ENCODE measurements around the gene NHSL1.

NHSL1 gene

GRCh38 chr6:138421089-138421488 lies 78.2 kb downstream of the NHSL1 start:
- H3K4me3 ChIP-seq (replicated peaks; ENCODE audit: low read depth, low read length): no peak overlapping the region
- no peak for DNase-seq (ENCODE audit: extremely low read depth, low read depth)
- TF ChIP-seq, protein P1, sequence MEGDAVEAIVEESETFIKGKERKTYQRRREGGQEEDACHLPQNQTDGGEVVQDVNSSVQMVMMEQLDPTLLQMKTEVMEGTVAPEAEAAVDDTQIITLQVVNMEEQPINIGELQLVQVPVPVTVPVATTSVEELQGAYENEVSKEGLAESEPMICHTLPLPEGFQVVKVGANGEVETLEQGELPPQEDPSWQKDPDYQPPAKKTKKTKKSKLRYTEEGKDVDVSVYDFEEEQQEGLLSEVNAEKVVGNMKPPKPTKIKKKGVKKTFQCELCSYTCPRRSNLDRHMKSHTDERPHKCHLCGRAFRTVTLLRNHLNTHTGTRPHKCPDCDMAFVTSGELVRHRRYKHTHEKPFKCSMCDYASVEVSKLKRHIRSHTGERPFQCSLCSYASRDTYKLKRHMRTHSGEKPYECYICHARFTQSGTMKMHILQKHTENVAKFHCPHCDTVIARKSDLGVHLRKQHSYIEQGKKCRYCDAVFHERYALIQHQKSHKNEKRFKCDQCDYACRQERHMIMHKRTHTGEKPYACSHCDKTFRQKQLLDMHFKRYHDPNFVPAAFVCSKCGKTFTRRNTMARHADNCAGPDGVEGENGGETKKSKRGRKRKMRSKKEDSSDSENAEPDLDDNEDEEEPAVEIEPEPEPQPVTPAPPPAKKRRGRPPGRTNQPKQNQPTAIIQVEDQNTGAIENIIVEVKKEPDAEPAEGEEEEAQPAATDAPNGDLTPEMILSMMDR (IDR thresholded peaks at IDR 0.05; ENCODE audit: low read depth, low read length, missing control alignments): no peak

- TF ChIP-seq, protein P1 (IDR thresholded peaks at IDR 0.05; ENCODE audit: low read depth, low read length, missing control alignments): no peak
- DNase-seq (ENCODE audit: extremely low read depth, low read depth): no peak
Observed at GRCh38 chr6:138420356-138420755, 78.9 kb downstream of the NHSL1 start.

GRCh38 chr6:138419766-138420165 lies 79.5 kb downstream of the NHSL1 start:
- no peak for DNase-seq (ENCODE audit: extremely low read depth, low read depth)
- TF ChIP-seq, protein P1 (IDR thresholded peaks at IDR 0.05; ENCODE audit: low read depth, low read length, missing control alignments): no peak
- no peak overlapping the region for H3K4me3 ChIP-seq (replicated peaks; ENCODE audit: low read depth, low read length)

More at GRCh38 chr6:138420356-138420755, 78.9 kb downstream of the NHSL1 start:
- no peak overlapping the region for H3K4me3 ChIP-seq (replicated peaks; ENCODE audit: low read depth, low read length)

- TF ChIP-seq, protein P1 (IDR thresholded peaks at IDR 0.05; ENCODE audit: low read depth, low read length, missing control alignments): no peak
- no peak for DNase-seq (ENCODE audit: extremely low read depth, low read depth)
- H3K4me3 ChIP-seq (replicated peaks; ENCODE audit: low read depth, low read length): no peak overlapping the region
Observed at GRCh38 chr6:138418118-138418742, 81.1 kb downstream of the NHSL1 start.

DNA sequence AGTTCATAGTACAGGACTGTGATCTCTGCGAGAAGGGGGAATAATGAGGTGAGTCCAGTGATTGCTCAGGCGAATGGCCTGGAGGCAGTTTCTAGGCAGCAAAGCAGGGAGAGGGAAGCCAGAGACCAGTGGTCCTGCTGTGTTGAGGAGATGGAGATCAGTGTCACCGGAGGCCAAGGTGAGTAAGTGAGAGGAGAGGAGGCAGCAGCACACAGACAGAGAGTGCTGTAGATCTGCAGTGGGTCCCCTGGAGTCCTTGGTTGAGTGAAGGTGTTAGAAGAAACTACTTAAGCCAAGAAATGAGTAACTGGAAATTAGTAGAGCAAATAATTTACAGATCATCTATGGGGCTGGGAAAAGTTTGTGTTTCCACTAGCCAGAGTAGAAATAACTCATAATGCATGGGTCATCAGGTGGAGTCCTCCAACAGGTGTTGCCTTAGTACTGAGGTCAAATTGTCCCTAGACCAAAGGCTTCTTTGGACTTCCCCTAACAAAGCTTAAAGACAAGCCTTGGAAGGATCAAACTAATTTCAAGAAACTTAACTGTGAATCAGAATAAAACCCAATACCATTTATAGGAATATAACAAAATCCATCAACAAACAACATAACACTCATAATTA lies 81.7 kb downstream of the NHSL1 start:
- TF ChIP-seq, protein P1 (IDR thresholded peaks at IDR 0.05; ENCODE audit: low read depth, low read length, missing control alignments): no peak
- no peak overlapping the region for H3K4me3 ChIP-seq (replicated peaks; ENCODE audit: low read depth, low read length)
- no peak for DNase-seq (ENCODE audit: extremely low read depth, low read depth)

DNA sequence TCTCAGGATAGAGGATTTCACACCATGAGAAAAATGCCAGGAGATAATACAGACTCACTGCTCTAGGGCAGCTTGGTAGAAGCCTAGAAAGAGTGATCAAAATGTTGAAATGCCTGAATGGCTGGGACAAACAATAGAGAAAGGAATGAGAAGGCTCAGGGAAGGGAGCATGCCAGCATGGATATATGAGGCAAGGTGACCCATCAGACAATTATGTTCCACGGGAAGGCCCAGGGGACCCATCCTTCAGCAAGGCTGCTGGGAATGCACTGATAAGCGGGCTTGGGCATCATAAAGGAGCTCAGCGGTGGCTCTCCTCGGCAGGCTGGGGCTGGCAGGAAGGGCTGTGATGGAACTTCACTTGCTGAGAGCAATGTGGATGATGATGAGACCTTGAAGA lies 83.1 kb downstream of the NHSL1 start:
- TF ChIP-seq, protein P1 (IDR thresholded peaks at IDR 0.05; ENCODE audit: low read depth, low read length, missing control alignments): no peak
- no peak overlapping the region for H3K4me3 ChIP-seq (replicated peaks; ENCODE audit: low read depth, low read length)
- DNase-seq (ENCODE audit: extremely low read depth, low read depth): no peak
